K562 (cell line): ENCODE measurements around the gene HS3ST1.

Experiments used
- EZH2 ChIP-seq: IDR thresholded peaks from 2 replicates; pipeline ENCODE4 v1.6.1; 2012; ENCODE audit warnings: low read depth, mild to moderate bottlenecking, inconsistent platforms, low read length, borderline replicate concordance
- FOXK1 ChIP-seq: sonication (generic); formaldehyde crosslinking; IDR thresholded peaks from 2 replicates; pipeline ENCODE4 v1.8.0; 2022; ENCODE audit warnings: missing genetic modification reagents, mild to moderate bottlenecking, borderline replicate concordance
- MED1 ChIP-seq: sonication (generic); formaldehyde crosslinking; IDR thresholded peaks from 2 replicates; pipeline ENCODE4 v1.8.1; 2023; ENCODE audit warnings: missing genetic modification reagents, borderline replicate concordance

DNA sequence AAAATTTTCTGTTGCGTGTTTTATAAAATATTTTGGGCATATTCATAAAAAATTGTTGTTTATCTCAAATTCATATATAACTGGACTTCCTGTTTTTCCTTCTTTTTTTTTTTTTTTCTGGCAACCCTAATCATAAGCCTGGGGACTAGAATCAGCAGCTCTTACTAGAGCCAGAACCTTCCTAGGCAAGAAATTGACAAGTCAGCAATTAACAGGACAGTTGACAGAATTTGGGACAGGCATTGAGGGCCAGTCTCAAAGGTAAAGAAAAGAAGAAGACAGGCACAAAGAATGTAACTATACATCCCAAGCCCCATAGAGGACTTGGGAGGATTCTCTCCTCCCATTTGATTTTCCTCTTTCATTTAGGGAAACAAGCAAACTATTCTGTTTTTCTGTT lies 35.0 kb upstream of the HS3ST1 start:
- TF ChIP-seq MED1 (CRISPR knock-in tag) (no peak), FOXK1 (CRISPR knock-in tag) (no peak), EZH2 (no peak)
